AG09319 (cell line): ENCODE measurements around the gene FLRT2.

Source experiments
- DNase-seq: peaks from one replicate; pipeline ENCODE4 v3.0.0-alpha.2; 2010; ENCODE audit warnings: low read depth; ENCODE audit errors: extremely low read depth
- TF ChIP-seq, protein P1 (sequence below): IDR thresholded peaks from 2 replicates; pipeline ENCODE4 v1.5.1; 2011; ENCODE audit warnings: low read depth, mild to moderate bottlenecking, inconsistent platforms, low read length, moderate library complexity

Gene FLRT2

GRCh38 chr14:85618390-85618789 is 88.4 kb downstream of the FLRT2 start:
- no peak for DNase-seq
- TF ChIP-seq, protein P1, sequence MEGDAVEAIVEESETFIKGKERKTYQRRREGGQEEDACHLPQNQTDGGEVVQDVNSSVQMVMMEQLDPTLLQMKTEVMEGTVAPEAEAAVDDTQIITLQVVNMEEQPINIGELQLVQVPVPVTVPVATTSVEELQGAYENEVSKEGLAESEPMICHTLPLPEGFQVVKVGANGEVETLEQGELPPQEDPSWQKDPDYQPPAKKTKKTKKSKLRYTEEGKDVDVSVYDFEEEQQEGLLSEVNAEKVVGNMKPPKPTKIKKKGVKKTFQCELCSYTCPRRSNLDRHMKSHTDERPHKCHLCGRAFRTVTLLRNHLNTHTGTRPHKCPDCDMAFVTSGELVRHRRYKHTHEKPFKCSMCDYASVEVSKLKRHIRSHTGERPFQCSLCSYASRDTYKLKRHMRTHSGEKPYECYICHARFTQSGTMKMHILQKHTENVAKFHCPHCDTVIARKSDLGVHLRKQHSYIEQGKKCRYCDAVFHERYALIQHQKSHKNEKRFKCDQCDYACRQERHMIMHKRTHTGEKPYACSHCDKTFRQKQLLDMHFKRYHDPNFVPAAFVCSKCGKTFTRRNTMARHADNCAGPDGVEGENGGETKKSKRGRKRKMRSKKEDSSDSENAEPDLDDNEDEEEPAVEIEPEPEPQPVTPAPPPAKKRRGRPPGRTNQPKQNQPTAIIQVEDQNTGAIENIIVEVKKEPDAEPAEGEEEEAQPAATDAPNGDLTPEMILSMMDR, result no peak

DNA sequence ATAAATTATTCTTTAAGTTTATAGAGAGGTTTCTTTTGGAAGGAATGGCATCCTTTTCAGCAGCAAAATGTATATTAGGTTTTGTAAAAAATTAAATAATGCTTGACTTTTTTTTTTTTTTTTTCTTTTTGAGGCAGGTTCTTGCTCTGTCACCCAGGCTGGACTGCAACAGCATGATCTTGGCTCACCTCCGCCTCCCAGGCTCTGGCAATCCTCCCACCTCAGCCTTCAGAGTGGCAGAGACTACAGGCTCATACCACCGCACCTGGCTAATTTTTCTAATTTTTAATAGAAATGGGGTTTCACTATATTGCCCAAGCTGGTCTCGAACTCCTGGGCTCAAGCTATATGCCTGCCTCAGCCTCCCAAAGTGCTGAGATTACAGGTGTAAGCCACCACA is 89.0 kb downstream of the FLRT2 start:
- TF ChIP-seq, protein P1, result no peak
- DNase-seq, result no peak

DNA sequence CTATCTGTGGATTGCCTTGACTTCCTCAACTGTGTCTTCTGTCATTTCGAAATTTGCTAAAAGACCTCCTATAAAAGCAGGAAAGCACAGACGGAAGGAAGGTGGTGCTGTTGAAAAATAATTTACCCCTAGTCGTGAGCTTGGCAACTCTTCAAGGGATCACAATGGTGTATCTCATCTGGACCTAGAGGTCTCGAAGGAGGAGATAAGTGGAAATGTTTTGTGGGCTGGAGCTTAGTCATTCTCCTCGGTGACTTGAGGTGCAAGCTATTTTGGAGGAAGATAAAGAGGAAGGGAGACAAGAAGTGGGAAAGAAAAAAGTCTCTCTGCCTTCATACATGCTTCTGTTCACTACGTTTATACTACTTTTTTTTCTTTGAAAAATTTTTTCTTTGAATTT is 89.9 kb downstream of the FLRT2 start:
- no peak for DNase-seq
- TF ChIP-seq, protein P1, result no peak

GRCh38 chr14:85620947-85621346 is 91.0 kb downstream of the FLRT2 start:
- DNase-seq, result no peak
- TF ChIP-seq, protein P1, result no peak

- DNase-seq, result no peak
- TF ChIP-seq, protein P1, result no peak
These were observed 92.2 kb downstream of the FLRT2 start for GRCh38 chr14:85622106-85622505.

DNA sequence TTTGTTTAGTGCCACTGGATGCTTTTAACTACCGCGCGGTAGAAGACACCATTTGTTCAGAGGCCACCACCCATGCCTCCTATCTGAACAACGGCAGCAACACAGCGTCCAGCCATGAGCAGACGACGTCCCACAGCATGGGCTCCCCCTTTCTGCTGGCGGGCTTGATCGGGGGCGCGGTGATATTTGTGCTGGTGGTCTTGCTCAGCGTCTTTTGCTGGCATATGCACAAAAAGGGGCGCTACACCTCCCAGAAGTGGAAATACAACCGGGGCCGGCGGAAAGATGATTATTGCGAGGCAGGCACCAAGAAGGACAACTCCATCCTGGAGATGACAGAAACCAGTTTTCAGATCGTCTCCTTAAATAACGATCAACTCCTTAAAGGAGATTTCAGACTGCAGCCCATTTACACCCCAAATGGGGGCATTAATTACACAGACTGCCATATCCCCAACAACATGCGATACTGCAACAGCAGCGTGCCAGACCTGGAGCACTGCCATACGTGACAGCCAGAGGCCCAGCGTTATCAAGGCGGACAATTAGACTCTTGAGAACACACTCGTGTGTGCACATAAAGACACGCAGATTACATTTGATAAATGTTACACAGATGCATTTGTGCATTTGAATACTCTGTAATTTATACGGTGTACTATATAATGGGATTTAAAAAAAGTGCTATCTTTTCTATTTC is 93.2 kb downstream of the FLRT2 start:
- TF ChIP-seq, protein P1, result no peak
- no peak for DNase-seq

- no peak for DNase-seq
These were observed 96.1 kb downstream of the FLRT2 start for GRCh38 chr14:85625925-85626585.

More at GRCh38 chr14:85625925-85626585, 96.1 kb downstream of the FLRT2 start:
- TF ChIP-seq, protein P1, result no peak
